Astrocyte (in vitro differentiated cells and primary cell): Measurements from ENCODE around the gene PHAX. TPM values are rescaled to one million over a fixed set of nuclear protein-coding genes. Genes with fewer than 3 reads are reported as not detected.
"Not testable (repeated sequence)": the region's sequence is repeated elsewhere in the genome, so short reads cannot be mapped to it uniquely, and the experiment has no call there.

Experiments
- DNase-seq: peaks from one replicate; pipeline ENCODE4 v3.0.0-alpha.2; 2010; ENCODE audit warnings: low read depth
- FAIRE-seq: peaks from 2 replicates; lab custom pipeline; 2011; peaks lifted over from hg19 to GRCh38; lab: Jason Lieb, UNC
- H2AFZ ChIP-seq: 2 replicates; pipeline ENCODE4 v1.6.0; 2012; ENCODE audit warnings: low read depth, low read length, inconsistent platforms
- H3K27ac ChIP-seq: 2 replicates; pipeline ENCODE4 v1.5.1; 2011; ENCODE audit warnings: low read depth, low read length, inconsistent platforms
- H3K27me3 ChIP-seq: 2 replicates; pipeline ENCODE4 v1.6.0; 2011; ENCODE audit warnings: low read length, inconsistent platforms; ENCODE audit not compliant: insufficient read depth
- H3K36me3 ChIP-seq: 2 replicates; pipeline ENCODE4 v1.5.1; 2011; ENCODE audit warnings: low read length, inconsistent platforms; ENCODE audit not compliant: insufficient read depth
- H3K4me1 ChIP-seq: 2 replicates; pipeline ENCODE4 v1.5.1; 2011; ENCODE audit warnings: low read length, inconsistent platforms; ENCODE audit not compliant: insufficient read depth
- H3K4me2 ChIP-seq: 2 replicates; pipeline ENCODE4 v1.6.0; 2012; ENCODE audit warnings: low read length, inconsistent platforms
- H3K4me3 ChIP-seq: 2 replicates; pipeline ENCODE4 v1.5.1; 2011; ENCODE audit warnings: low read depth, mild to moderate bottlenecking, low read length, inconsistent platforms; ENCODE audit not compliant: insufficient read depth
- H3K79me2 ChIP-seq: 2 replicates; pipeline ENCODE4 v1.6.0; 2012; ENCODE audit warnings: mild to moderate bottlenecking, low read length, inconsistent platforms; ENCODE audit not compliant: insufficient read depth
- H3K9ac ChIP-seq: 2 replicates; pipeline ENCODE4 v1.6.0; 2012; ENCODE audit warnings: mild to moderate bottlenecking, low read length, inconsistent platforms
- H3K9me3 ChIP-seq: 2 replicates; pipeline ENCODE4 v1.5.1; 2012; ENCODE audit warnings: low read depth, mild to moderate bottlenecking, low read length, inconsistent platforms; ENCODE audit not compliant: insufficient read depth
- H4K20me1 ChIP-seq: 2 replicates; pipeline ENCODE4 v1.6.0; 2012; ENCODE audit warnings: low read length, inconsistent platforms; ENCODE audit not compliant: insufficient read depth
- H3K27ac Mint-ChIP-seq: one replicate; pipeline ENCODE4 v1.8.0; 2021; ENCODE audit warnings: mild to moderate bottlenecking, mixed read lengths; ENCODE audit not compliant: unreplicated experiment
- H3K27me3 Mint-ChIP-seq: one replicate; pipeline ENCODE4 v1.8.0; 2021; ENCODE audit warnings: low read depth, mixed read lengths; ENCODE audit not compliant: unreplicated experiment
- H3K36me3 Mint-ChIP-seq: one replicate; pipeline ENCODE4 v1.8.0; 2021; ENCODE audit warnings: low read depth, mixed read lengths; ENCODE audit not compliant: unreplicated experiment
- H3K4me1 Mint-ChIP-seq: one replicate; pipeline ENCODE4 v1.8.0; 2021; ENCODE audit warnings: low read depth, mixed read lengths; ENCODE audit not compliant: unreplicated experiment
- H3K4me3 Mint-ChIP-seq: one replicate; pipeline ENCODE4 v1.8.0; 2021; ENCODE audit warnings: mild to moderate bottlenecking, moderate library complexity, mixed read lengths; ENCODE audit not compliant: unreplicated experiment
- H3K9me3 Mint-ChIP-seq: one replicate; pipeline ENCODE4 v1.8.0; 2021; ENCODE audit warnings: mild to moderate bottlenecking, mixed read lengths; ENCODE audit not compliant: unreplicated experiment
- CTCF ChIP-seq: IDR thresholded peaks from 2 replicates; pipeline ENCODE4 v1.5.1; 2011; ENCODE audit warnings: low read depth, mild to moderate bottlenecking, inconsistent platforms, low read length, moderate library complexity; ENCODE audit not compliant: insufficient read depth
- EZH2 ChIP-seq: IDR thresholded peaks from 2 replicates; pipeline ENCODE4 v1.6.1; 2012; ENCODE audit warnings: mild to moderate bottlenecking, low read length, inconsistent platforms; ENCODE audit not compliant: insufficient read depth
- total RNA-seq: library from RNA; stranded (reverse); gene quantifications from 2 replicates; pipeline ENCODE4 v1.2.1, GENCODE V29; 2021

Gene PHAX
- total RNA-seq, 1 donor from 2014 or later = 58.1 TPM

- H3K4me2 ChIP-seq, H3K4me3 Mint-ChIP-seq, H3K79me2 ChIP-seq, H3K27me3 ChIP-seq, H3K27ac Mint-ChIP-seq, H3K4me3 ChIP-seq, H3K4me1 Mint-ChIP-seq, H2AFZ ChIP-seq, DNase-seq, H3K9me3 Mint-ChIP-seq, H3K36me3 ChIP-seq, H4K20me1 ChIP-seq, H3K36me3 Mint-ChIP-seq, H3K9ac ChIP-seq, H3K27me3 Mint-ChIP-seq, H3K4me1 ChIP-seq, FAIRE-seq, H3K27ac ChIP-seq, H3K9me3 ChIP-seq: not testable (repeated sequence)
Observed at GRCh38 chr5:126649709-126650108, 49.0 kb downstream of the PHAX start.

GRCh38 chr5:126650463-126650862 is 49.7 kb downstream of the PHAX start:
- Histone ChIP-seq H3K36me3 (no peaks in the 10 kb centered on the region), H3K4me2 (no peak overlapping the region), H3K4me1 (no peaks in the 10 kb centered on the region), H3K4me3 (no peak overlapping the region), H3K9me3 (no peaks in the 10 kb centered on the region), H4K20me1 (no peaks in the 10 kb centered on the region), H3K79me2 (no peaks in the 10 kb centered on the region), H3K27ac (no peak overlapping the region), H3K9ac (no peak overlapping the region), H3K27me3 (no peaks in the 10 kb centered on the region), H2AFZ (no peak overlapping the region)
- Mint-ChIP-seq H3K27ac (no peak overlapping the region), H3K4me1 (no peaks in the 10 kb centered on the region), H3K9me3 (no peaks in the 10 kb centered on the region), H3K27me3 (no peaks in the 10 kb centered on the region), H3K4me3 (no peak overlapping the region), H3K36me3 (no peaks in the 10 kb centered on the region)
- FAIRE-seq (no peak), DNase-seq (no peak)
- no peak for TF ChIP-seq CTCF
- no peak for TF ChIP-seq EZH2

- Mint-ChIP-seq H3K4me3 (no peak overlapping the region), H3K4me1 (no peaks in the 10 kb centered on the region), H3K27ac (no peak overlapping the region), H3K36me3 (no peaks in the 10 kb centered on the region), H3K9me3 (no peaks in the 10 kb centered on the region), H3K27me3 (no peaks in the 10 kb centered on the region)
- Histone ChIP-seq H3K4me1 (no peaks in the 10 kb centered on the region), H2AFZ (no peak overlapping the region), H4K20me1 (no peaks in the 10 kb centered on the region), H3K4me3 (no peak overlapping the region), H3K9ac (no peak overlapping the region), H3K9me3 (no peaks in the 10 kb centered on the region), H3K4me2 (no peak overlapping the region), H3K79me2 (no peaks in the 10 kb centered on the region), H3K36me3 (no peaks in the 10 kb centered on the region), H3K27me3 (no peaks in the 10 kb centered on the region), H3K27ac (no peak overlapping the region)
- no peak for TF ChIP-seq CTCF
- no peak for TF ChIP-seq EZH2
- no peak for FAIRE-seq
- DNase-seq = no peak
Observed at GRCh38 chr5:126651013-126651577, 50.3 kb downstream of the PHAX start.
